Measurements from ENCODE around the gene SLC39A11.
"Not testable (repeated sequence)": the region's sequence is repeated elsewhere in the genome, so short reads cannot be mapped to it uniquely, and the experiment has no call there.

Gene SLC39A11

GRCh38 chr17:72858826-72859495, 233.5 kb downstream of the SLC39A11 start:
- no peak for DNase-seq

- DNase-seq, result no peak
Measured at GRCh38 chr17:72853440-72854415, 238.8 kb downstream of the SLC39A11 start.

- DNase-seq, result no peak
Measured at GRCh38 chr17:72852277-72852938, 240.1 kb downstream of the SLC39A11 start.

GRCh38 chr17:72850410-72851118, 241.9 kb downstream of the SLC39A11 start:
- no peak for DNase-seq

- no peak for DNase-seq
Measured at GRCh38 chr17:72846399-72846798, 246.1 kb downstream of the SLC39A11 start.

GRCh38 chr17:72843591-72843990, 248.9 kb downstream of the SLC39A11 start:
- DNase-seq, result no peak

GRCh38 chr17:72840019-72840418, 252.5 kb downstream of the SLC39A11 start:
- no peak for DNase-seq

GRCh38 chr17:72839131-72839725, 253.3 kb downstream of the SLC39A11 start:
- no peak for DNase-seq

GRCh38 chr17:72838581-72838980, 253.9 kb downstream of the SLC39A11 start:
- DNase-seq, result no peak

- DNase-seq, result no peak
Measured at GRCh38 chr17:72838068-72838467, 254.4 kb downstream of the SLC39A11 start.

- DNase-seq, result no peak
Measured at GRCh38 chr17:72837335-72837734, 255.2 kb downstream of the SLC39A11 start.

- no peak for DNase-seq
Measured at GRCh38 chr17:72833128-72833765, 259.2 kb downstream of the SLC39A11 start.

- no peak for DNase-seq
Measured at GRCh38 chr17:72832306-72832705, 260.2 kb downstream of the SLC39A11 start.

- DNase-seq, result peak; percentile 10
Measured at GRCh38 chr17:72829883-72830282, 262.6 kb downstream of the SLC39A11 start.

GRCh38 chr17:72826602-72827001, 265.9 kb downstream of the SLC39A11 start:
- DNase-seq, result no peak

- not testable (repeated sequence) for DNase-seq
Measured at GRCh38 chr17:72826059-72826458, 266.4 kb downstream of the SLC39A11 start.

- no peak for DNase-seq
Measured at GRCh38 chr17:72825218-72825617, 267.3 kb downstream of the SLC39A11 start.

GRCh38 chr17:72824267-72824666, 268.2 kb downstream of the SLC39A11 start:
- DNase-seq, result not testable (repeated sequence)

GRCh38 chr17:72822358-72823023, 270.0 kb downstream of the SLC39A11 start:
- DNase-seq, result no peak

- DNase-seq, result no peak
Measured at GRCh38 chr17:72816406-72816805, 276.1 kb downstream of the SLC39A11 start.

GRCh38 chr17:72813481-72813880, 279.0 kb downstream of the SLC39A11 start:
- no peak for DNase-seq

All from NCI-H2227 treated with DMSO at 0.1 percent for 48 hours (cell line).